HG03108 (cell line): ENCODE data around the gene PLA2G2A.

Source experiments
- ATAC-seq: cut with Tn5 transposase; IDR thresholded peaks from one replicate; pipeline ENCODE4 v1.9.1; 2021; ENCODE audit warnings: moderate library complexity; ENCODE audit not compliant: unreplicated experiment

PLA2G2A gene

GRCh38 chr1:19974822-19975416 is 4.5 kb downstream of the PLA2G2A start:
- no peak for ATAC-seq

DNA sequence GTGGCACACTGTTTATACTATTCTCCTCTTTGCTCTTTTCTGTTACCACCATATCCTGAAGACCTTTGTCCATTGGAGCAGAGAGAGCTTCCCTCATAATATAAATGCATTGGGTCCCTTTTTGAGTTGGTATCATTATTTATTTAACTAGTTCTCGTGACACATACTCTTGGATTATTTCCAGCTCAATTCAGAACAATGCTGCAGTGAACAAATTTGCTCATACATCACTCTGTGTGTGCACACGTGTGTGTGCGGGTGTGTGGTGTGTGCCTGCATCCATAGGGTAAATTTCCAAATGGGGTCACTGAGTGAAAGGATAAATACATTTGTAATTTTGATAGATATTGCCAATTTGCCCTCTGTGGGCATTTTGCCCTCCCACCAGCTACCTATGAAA is 5.8 kb downstream of the PLA2G2A start:
- ATAC-seq: no peak

GRCh38 chr1:19971664-19972063 is 7.8 kb downstream of the PLA2G2A start:
- no peak for ATAC-seq

DNA sequence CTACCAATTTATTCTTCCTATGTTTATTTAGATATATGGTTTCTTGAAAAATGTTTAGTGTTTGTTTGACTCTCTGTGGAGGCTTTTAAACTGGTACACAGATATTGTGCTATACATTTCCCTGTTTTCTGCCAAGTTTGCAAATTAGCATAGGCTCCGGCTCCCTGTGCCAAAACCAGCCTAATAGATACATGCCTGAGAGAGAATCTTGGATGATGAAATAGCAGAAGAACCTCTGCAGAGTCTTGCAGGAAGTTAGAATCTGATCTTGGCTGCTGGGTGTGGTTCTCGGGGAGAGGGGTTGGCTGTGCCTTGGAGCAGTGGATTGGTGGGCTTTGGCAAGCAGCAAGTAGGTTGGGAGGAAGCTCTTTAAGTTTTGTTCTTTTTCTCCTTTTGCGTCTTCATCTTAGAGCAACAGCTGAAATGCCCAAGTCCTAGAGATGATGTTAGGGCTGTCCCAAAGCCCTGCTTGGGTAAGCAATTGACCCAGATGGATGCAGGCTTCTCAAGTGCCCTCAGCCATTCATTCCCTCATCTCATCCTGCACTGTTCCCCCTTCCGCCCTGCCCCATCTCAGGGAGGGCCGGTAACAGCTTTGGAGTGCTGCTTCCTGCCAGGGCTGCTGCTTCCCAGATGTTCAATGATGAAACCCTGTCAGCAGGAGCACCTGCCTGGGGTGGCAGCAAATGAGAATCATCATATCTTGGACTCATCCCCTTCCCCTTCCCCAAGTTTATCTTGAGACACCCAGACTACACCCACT is 9.3 kb downstream of the PLA2G2A start:
- no peak for ATAC-seq

DNA sequence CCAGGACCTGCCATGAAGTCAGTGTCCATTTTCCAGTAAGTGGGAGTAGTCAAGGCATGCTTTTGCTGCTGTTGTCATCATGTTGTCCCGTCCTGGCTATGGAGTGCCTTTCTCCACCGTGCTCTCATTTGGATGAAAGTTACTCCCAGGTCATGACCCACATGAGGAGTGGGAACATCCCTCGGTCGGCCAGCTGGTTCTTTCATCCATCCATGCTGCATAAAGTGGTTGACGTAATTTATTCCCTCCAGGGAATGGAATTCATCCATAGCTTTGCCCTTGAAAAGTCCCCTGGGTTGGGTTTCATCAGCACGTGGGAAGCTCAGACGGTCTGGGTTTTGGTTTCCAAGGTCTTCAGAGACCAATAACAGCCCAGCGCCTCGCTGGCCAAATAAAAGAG is 11.6 kb downstream of the PLA2G2A start:
- no peak for ATAC-seq

DNA sequence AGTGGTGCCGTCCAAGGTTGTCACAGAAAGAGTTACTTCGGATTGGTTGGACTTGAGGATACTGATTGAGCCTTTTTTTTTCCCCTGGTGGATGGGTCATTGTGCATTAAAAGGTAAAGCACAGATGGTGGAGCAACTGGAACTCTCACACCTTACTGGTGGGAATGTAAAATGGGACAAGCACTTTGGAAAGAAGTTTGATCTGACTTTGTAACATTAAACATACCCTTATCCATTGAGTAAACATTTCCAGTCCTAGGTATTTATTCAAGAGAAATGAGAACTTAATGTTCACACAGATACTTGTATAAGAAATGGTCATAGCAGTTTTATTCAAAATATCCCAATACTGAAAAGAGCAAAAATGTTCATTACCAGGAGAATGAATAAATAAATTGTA is 14.9 kb downstream of the PLA2G2A start:
- no peak for ATAC-seq

DNA sequence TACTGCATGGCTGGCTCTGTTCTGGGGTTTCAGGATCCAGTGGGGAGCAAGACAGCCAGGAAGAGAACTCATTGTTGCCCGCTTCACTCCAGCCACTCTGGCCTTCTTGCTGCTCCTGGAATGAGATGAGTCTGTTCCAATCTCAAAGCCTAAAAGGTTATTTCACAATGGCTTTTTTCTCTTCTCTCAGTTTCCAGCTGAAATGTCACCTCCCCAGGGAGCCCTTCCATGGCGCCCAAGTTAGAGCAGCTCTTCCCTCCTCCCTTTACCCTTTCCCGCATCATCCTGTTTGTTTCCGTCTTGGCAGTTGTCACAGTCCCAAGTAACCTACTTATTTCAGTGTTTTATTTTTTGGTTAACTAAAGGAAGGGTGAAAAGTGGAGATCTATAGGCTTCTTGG is 15.8 kb downstream of the PLA2G2A start:
- no peak for ATAC-seq

- no peak for ATAC-seq
Observed at GRCh38 chr1:19960591-19960990, 18.8 kb downstream of the PLA2G2A start.

DNA sequence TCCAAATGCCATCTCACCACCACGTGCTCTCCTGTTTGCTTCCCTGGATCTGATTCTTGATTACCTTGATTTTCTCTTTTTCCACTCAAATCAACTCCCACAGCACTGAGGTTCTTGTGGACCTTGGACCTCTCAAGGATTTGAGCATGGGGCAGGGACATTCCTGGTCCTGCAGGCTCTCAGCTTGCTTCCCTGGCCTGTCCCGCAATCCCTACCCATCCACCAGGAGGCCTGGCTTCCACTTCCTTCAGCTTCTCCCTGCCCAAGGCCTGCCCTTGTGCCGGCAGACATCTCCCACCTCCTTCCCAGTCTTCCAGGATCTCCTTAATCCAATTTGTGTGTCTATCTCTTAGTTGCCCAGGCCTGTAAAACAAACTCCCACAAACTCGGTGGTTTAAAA is 21.6 kb downstream of the PLA2G2A start:
- ATAC-seq: no peak

DNA sequence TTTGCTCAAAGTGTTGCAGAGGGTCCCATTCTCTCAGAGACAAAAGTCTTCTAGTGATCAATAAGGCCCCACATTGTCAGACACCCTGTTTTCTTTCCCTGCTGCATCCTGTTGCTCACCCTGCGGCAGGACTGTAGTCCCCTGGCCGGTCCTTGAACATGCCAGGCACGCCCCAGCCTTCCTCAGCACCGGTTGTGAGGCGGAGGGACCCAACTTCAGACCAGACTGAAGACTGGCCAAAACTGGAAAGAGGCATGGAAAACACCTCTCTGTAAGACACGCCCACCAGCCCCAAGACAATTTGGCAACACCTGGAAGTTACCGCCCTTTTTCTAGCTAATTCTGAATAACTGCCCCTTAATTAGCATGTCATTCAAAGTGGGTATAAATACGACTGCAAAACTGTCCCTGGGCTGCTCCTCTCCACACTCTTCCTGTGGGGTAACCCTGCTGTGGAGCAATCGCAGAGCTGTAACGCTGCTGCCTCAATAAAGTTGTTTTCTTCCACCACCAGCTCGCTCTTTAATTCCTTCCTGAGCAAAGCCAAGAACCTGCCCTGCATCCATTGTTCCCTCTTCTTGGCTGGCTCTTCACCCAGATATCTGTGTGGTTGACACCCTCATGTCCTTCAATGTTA is 23.8 kb downstream of the PLA2G2A start:
- ATAC-seq: no peak

DNA sequence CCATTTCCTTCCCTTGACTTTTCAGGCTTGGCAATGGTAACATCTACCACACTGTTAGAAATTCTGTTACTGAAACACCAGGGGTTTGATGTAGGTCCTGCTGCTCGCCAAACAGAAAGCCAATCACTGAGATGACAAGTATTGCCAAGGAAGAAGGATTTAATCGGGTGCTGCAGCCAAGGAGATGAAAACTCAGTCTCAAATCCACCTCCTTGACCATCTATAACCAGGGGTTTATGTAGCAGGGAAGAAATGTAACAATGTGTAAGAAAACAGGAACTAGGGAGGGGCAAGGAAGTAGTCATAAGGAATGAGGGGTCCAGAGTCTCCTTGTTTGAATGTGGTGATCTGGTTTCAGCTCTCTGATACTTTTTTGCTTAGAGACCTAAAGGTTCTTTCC is 25.4 kb downstream of the PLA2G2A start:
- ATAC-seq: no peak

DNA sequence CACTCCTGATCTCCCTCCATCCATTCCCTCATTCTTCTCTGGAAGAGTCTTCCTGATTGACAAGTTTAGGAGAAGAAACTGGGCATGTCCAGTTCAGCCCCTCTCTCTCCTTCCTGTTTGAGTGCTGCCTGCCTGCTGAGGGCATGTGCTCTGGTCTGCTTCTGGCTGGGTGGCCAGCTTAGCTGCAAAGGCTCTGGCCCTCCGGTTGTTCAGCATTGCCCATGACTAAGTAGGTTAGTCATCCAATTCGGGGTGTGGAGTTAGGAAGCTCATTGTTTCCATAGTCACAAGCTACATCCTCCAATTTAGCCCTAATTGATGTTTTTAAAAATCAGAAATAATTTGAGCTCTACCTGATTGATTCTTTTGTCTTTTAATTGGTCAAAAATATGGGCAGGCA is 30.4 kb downstream of the PLA2G2A start:
- no peak for ATAC-seq

GRCh38 chr1:19946971-19947370 is 32.4 kb downstream of the PLA2G2A start:
- no peak for ATAC-seq

GRCh38 chr1:19946331-19946751 is 33.1 kb downstream of the PLA2G2A start:
- ATAC-seq: no peak

- no peak for ATAC-seq
Observed at GRCh38 chr1:19945914-19946313, 33.5 kb downstream of the PLA2G2A start.

- ATAC-seq: no peak
Observed at GRCh38 chr1:19942657-19943056, 36.8 kb downstream of the PLA2G2A start.

- ATAC-seq: no peak
Observed at GRCh38 chr1:19942088-19942487, 37.3 kb downstream of the PLA2G2A start.

GRCh38 chr1:19941206-19941568 is 38.2 kb downstream of the PLA2G2A start:
- no peak for ATAC-seq

DNA sequence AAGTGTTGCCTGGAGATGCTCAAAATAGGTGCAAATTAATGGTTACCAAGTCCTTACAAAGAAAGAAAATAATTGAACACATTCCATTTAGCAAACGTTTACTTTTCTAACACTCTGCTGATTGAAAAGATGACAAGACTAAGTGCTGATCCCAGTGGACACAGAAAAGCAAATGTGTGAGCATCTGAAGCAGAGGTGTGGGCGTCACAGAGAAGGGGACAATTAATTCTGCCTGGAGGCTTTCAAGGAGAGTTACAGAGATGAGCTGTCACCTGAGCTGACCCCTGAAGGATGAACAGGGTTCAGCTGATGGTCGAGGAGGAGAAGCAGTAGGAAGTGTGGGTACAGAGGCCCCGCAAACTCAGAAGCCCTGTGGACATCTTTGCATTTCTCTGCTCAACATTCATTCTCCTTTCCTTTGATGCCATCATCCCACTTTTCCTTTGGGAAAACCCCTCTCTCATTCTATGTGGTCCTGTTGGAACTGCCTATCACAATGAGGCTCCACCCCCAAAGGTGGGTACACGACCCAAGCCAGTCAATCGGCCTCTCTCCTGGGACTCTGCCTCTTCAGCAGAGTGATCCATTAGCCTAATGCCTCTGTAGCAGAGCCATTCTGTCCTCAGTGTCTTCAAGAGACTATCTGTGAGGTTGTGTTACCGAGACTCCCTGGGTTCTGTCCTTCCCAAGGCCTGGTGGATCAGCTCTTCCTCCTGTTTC is 38.8 kb downstream of the PLA2G2A start:
- ATAC-seq: no peak

DNA sequence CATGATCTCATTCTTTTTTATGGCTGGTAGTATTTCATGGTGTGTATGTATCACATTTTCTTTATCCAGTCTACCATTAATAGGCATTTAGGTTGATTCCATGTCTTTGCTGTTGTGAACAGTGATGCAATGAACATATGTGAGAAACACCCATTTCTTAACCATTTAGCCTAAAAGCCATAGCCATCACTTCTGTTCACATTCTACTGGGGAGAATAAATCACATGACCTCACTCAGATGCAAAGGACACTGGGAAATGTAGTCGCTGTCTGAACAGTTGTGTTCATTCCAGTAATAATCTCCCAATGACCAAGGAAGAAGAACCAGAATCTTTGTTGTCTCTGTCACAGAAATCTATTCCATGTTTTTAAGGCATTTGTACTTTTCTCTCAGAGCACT is 40.9 kb downstream of the PLA2G2A start:
- no peak for ATAC-seq

DNA sequence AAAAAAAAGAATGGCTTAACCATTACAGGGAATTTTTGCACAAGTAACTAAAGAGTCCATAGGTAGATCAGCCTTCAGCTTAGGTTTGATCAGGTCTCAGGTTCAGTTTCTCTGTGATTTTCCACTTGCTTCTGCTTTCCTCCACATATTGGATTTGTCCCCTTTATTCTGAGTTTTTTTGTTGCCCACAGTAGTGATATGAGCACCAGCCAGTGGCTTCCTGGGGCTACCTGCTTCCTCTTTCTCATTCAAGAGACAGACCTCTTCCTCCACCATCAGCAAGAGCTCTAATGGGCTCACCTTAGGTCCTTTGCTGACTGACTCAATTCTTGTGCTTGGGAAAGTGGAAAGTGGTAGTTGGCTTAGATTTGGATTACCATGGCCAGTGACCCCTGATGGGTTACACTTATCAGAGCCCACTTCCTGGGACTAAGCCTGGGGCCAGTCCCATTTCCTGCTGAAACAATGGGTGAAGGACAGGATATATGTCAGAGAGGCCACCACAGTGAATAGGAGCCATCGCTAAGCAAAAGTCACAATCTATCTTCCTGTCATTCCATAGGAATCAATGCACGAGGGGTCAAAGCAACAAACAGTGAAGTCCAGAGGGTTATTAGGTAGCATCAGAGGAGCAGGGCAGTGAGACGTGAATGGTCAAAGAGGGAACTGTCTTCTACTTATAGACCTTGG is 43.2 kb downstream of the PLA2G2A start:
- ATAC-seq: no peak
